ENCODE data around the gene CRYBG2.

CRYBG2 gene

DNA sequence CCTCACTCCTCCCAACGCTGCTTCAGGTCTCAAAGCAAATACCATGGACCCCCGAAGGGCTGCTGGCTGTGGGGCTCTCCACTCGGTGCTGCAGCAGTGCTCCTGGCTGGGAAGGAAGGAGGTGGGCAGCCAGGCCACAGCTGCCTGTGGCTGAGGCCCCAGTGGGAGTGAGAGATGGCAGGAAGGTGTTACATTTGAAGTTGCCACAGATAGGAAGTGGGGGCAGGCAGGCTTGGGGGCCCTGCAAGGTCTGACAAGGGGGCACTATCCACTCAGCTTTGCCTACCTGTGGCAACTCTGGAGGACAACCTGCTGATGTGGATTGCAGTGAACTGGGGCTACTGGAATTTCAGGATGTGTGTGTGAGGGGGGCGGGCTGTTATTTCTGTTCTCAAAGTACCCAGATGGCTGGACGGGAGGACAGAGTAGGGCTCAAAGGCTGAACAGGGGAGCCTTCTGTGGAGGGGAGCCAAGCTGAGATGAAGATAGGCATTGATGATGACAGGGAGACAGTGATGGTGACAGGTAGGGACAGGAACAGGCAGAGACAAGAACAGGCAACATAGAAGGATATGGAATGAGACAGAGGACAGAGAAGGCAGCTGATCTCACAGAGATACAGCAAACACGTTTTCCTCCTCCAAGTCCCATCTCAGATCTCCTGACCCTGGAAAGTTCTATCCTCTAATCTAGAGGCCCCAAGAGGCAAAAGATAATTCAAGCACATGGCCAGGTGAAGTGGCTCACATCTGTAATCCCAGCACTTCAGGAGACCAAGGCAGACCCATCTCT is 16.9 kb upstream of the CRYBG2 start:
- no peak for DNase-seq

GRCh38 chr1:26368486-26368885 is 14.6 kb upstream of the CRYBG2 start:
- no peak for DNase-seq

- no peak for DNase-seq
Observed at GRCh38 chr1:26368006-26368405, 14.1 kb upstream of the CRYBG2 start.

- no peak for DNase-seq
Observed at GRCh38 chr1:26367441-26367840, 13.5 kb upstream of the CRYBG2 start.

DNA sequence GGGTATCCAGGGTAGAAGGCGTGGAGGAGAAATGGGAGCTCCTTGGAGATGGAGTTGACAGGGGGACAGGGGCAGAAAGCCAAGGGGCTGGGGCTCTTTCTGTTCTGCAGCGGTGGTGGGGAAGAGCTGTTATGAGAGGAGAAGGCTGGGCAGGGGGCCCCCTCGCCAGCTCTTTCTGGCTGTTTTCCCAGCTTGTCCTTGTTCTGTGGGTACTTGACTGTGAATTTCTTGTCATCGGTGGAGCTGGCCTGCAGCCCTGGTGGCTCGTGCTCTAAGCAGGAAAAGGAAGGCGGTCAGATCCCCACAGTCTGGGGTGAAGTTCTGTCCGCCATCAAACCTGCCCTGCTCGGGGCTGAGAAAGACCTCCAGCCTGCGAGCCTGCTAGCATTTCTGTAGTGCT is 11.0 kb upstream of the CRYBG2 start:
- DNase-seq, result no peak

DNA sequence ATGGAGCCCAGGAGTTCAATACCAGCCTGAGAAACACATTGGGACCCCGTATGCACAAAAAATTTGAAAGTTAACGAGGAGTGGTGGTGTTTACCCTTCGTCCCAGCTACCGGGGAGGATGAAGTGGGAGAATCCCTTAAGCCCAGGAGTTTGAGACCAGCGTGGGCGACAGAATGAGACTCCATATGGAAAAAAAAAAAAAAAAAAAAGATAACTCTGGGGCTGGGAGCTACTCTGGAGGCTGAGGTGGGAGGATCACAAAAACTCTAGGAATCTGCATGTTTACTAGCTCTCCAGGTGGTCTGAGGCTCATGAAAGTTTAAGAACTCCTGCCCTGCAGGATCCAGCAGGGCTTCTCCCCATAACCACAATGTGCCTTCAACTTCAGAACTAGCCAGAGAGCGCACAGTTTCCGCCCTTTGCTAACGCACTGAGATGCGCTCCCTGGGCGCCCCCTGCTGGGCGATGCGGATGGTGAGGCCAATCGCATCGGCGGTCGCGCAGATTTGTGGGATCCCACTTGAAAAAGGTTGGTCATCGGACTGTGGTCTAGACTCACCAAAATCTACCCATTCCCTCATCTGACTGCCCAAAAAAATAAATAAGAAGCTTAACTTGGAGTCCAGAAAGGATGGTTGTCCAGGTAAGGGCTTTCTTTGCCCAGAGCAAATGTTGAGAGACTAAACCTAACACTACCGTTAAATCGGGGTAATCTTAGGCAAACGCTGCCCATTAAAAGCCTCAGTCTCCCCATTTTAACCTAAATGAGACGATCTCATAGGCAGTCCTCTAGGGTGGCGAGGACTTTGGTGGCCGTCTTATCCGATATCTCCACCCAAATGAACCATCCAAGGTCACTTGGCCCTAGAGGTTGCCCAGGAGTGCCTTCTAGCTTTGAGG is 9.9 kb upstream of the CRYBG2 start:
- peak; percentile 88 to 91 for DNase-seq

GRCh38 chr1:26362331-26362730 is 8.4 kb upstream of the CRYBG2 start:
- no peak for DNase-seq

- DNase-seq, result no peak
Observed at GRCh38 chr1:26361605-26362122, 7.7 kb upstream of the CRYBG2 start.

DNA sequence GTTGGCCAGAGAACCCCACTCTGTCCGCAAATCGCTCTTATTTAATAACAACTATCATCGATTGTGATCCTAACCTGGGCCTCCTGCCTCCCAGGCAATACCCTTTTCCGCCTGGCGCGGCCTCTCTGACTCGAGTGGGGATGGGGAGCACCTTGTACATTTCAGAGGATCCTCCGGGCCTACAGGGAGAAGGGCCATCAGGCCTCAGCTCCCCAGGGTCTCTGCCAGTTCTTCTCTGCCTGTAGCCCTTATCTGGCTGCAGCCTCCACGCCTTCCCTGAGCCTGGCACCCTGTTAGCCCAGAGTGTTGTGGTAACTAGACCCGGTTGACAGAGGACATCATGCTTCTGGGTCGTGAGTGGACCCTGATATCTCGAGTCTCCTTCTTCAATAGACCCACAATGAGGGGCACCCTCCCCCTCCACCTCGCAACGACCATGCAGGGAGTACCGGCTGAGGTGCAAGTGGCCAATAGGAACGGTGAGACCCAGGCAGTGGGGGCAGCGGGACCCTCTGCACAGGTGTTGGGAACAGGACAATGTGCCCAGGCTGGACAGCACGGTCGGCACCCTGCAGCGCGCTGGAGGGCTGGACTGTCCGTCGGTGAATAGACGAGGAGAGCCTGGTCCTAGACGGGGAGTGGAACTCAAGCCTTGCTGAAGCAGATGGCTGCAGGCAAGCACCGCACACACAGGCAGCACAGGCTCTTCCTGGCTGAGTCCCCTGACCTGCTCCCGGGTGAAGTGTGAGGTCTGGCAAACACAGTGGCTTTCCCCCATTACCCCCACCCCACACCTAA is 7.1 kb upstream of the CRYBG2 start:
- DNase-seq, result no peak

- peak; percentile 55 to 57 for DNase-seq
Observed at GRCh38 chr1:26359981-26360806, 6.3 kb upstream of the CRYBG2 start.

- DNase-seq, result peak; percentile 64 to 79
Observed at GRCh38 chr1:26358411-26359384, 4.8 kb upstream of the CRYBG2 start.

DNA sequence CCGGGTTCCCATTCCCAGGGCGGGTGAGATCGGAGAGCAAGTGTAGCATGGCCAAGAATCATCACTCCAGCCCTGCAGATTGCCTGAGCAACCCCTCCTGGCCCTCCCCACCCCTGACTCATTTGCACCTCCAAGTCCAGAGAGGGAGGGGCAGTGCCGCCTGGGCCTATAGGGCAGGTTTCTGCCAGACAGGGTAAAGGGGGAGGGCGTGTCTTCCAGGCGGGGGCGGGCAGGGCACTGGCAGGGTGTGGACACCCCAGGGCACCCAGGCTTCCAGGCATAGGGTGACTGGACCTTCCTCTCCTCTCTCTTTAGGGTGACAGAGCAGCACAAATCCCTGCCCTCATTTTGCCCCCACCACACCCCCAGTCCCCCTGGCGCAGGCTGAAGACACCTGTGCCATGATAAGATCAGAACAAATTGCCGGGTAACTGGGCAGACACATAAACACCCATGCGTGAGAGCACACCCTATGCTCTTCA is 3.2 kb upstream of the CRYBG2 start:
- DNase-seq, result no peak

- no peak for DNase-seq
Observed at GRCh38 chr1:26356106-26356505, 2.2 kb upstream of the CRYBG2 start.

DNA sequence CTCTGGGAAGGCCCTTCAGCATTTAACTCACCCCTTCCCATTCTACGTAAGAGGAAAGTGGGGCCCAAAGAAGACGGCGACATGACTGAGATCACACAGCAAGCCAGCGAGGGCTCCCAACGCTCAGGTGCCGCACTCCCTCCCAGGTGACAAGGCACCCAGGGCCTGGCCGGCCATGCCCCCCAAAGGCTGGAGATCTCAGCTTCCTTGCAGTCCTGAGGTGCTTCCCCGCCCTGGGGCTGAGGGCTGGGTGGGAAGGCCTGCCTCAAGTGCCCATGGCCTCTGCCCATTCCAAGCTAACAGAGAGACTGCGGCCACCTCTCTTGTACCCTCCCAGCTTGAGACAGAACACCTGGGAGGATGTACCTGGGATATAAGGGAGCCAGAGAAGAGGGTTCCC is 1.0 kb upstream of the CRYBG2 start:
- no peak for DNase-seq

DNA sequence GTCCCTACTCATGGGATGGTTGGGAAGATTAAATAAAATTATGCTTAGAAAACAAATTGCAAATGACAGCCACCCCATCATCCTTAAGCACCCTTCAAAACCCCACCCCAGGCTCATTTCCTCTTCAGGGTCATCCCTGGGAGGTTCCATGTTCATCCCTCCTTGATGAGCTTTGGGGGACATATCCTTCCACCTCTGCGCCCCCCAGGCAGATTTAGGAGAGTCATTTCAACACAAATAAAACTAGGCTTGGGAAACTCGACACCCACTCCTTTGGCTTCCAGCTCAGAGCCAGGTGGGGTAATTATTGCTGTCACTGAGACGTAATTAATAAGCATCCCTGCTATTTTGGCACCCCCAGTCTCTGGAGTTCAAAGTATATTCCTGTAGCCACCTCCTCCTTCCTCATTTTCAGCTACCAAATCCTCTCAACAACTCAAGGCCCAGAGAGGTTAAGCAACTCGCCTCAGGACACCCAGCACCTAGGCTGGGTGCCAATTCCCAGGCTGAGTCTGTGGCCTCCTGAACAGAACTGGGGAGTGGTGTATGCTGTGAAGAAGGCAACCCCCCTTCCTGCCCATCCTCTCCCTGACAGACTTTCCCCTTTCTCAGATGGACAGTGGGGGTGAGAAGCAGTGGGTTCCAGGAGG is 595 bp downstream of the CRYBG2 start:
- no peak for DNase-seq

DNA sequence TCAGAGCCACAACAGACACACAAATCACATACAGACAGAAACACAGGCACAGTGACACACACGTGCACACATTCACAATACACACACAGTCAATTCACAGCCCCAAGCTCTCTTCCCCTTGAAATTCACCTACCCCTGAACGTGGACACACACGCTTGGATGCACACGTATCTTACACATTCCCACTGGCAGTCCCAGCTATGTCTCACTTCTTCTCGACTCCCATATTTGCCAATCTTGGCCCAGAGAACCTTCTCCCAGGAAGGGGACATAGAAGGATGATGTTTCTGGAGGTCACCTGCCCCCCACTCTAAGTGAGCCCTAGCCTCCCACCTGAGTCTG is 1.6 kb downstream of the CRYBG2 start:
- DNase-seq, result no peak

GRCh38 chr1:26351590-26352337 is 2.2 kb downstream of the CRYBG2 start:
- DNase-seq, result no peak

DNA sequence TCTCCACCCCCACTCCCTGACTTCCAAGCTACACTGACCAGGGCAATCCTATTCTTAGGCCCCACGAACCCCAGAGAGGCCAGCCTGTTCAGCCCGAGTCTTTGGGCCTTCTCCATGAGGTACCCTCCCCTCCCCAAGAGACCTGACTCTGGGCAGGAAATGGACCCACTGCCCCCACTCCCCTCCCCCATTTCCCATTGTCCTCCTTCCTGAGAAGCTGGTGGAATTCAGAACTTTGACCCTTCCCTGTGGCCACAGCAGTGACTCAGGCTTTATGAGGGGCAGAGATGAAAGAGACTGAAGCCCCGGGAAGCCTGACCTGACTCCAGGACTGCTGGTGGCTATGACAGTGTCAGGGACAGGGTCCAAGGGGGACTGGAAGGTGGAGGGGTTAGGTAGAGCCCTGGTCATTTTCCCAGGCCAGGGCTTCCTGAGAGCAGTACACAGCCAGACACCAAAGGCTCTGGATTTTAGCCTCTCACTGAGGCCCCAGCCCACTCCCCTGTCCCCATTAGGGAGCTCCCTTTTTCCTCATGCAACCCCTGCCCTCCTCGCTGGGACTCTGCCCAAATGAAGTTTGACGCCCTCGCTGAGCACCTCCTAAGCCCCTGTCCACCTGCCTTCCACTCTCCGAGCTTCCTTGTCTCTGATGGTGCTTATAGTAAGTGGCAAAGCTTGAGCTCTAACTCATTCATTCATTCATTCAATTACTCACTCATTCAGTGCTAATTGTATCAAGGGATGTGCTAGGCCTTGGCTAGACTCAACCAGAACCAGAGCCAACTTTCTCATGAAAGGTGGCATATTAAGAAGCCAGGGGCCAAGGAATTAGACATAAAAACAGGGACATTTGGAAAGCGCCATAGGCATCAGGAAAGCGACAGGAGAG is 3.0 kb downstream of the CRYBG2 start:
- DNase-seq, result no peak

GRCh38 chr1:26350343-26350700 is 3.6 kb downstream of the CRYBG2 start:
- DNase-seq, result no peak

Measured in activated CD4-positive, alpha-beta T cell treated with anti-CD3 and anti-CD28 coated beads, Interleukin-2, amount 50 U/mL, for 48 hours (primary cell).